ENCODE data around the gene LRRC28.
A peak's percentile ranks its signal among the peaks of the same experiment; 100 is the strongest.
"Not testable (repeated sequence)": the region's sequence is repeated elsewhere in the genome, so short reads cannot be mapped to it uniquely, and the experiment has no call there.

The LRRC28 gene

GRCh38 chr15:99250857-99251841 lies at the start of gene LRRC28:
Gene LRRC28 (plus strand): TSS chr15:99251481. CDS start chr15:99255958, 4,477 bp downstream.
- peak; percentile 98 for DNase-seq (ENCODE audit: low spot score)

GRCh38 chr15:99202176-99202552 lies 49.1 kb upstream of the LRRC28 start:
- no peak for DNase-seq (ENCODE audit: low spot score)

GRCh38 chr15:99207672-99208071 lies 43.6 kb upstream of the LRRC28 start:
- DNase-seq (ENCODE audit: low spot score) = no peak

GRCh38 chr15:99209326-99209725 lies 42.0 kb upstream of the LRRC28 start:
- no peak for DNase-seq (ENCODE audit: low spot score)

- DNase-seq (ENCODE audit: low spot score) = no peak
These were observed 40.9 kb upstream of the LRRC28 start for GRCh38 chr15:99210334-99210733.

GRCh38 chr15:99211926-99212325 lies 39.4 kb upstream of the LRRC28 start:
- no peak for DNase-seq (ENCODE audit: low spot score)

- no peak for DNase-seq (ENCODE audit: low spot score)
These were observed 38.9 kb upstream of the LRRC28 start for GRCh38 chr15:99212406-99212805.

GRCh38 chr15:99213187-99213811 lies 38.0 kb upstream of the LRRC28 start:
- DNase-seq (ENCODE audit: low spot score) = peak; percentile 36

- DNase-seq (ENCODE audit: low spot score) = no peak
These were observed 26.7 kb upstream of the LRRC28 start for GRCh38 chr15:99224372-99225214.

- DNase-seq (ENCODE audit: low spot score) = no peak
These were observed 24.5 kb upstream of the LRRC28 start for GRCh38 chr15:99226802-99227201.

GRCh38 chr15:99228120-99228770 lies 23.0 kb upstream of the LRRC28 start:
- DNase-seq (ENCODE audit: low spot score) = no peak

GRCh38 chr15:99230867-99231266 lies 20.4 kb upstream of the LRRC28 start:
- no peak for DNase-seq (ENCODE audit: low spot score)

GRCh38 chr15:99232740-99233139 lies 18.5 kb upstream of the LRRC28 start:
- DNase-seq (ENCODE audit: low spot score) = no peak

- not testable (repeated sequence) for DNase-seq (ENCODE audit: low spot score)
These were observed 17.1 kb upstream of the LRRC28 start for GRCh38 chr15:99234160-99234559.

- no peak for DNase-seq (ENCODE audit: low spot score)
These were observed 12.4 kb upstream of the LRRC28 start for GRCh38 chr15:99238849-99239248.

GRCh38 chr15:99239545-99240198 lies 11.6 kb upstream of the LRRC28 start:
- DNase-seq (ENCODE audit: low spot score) = no peak

GRCh38 chr15:99241752-99242151 lies 9.5 kb upstream of the LRRC28 start:
- no peak for DNase-seq (ENCODE audit: low spot score)

- DNase-seq (ENCODE audit: low spot score) = no peak
These were observed 7.0 kb upstream of the LRRC28 start for GRCh38 chr15:99244306-99244705.

- no peak for DNase-seq (ENCODE audit: low spot score)
These were observed 4.2 kb upstream of the LRRC28 start for GRCh38 chr15:99247062-99247461.

- no peak for DNase-seq (ENCODE audit: low spot score)
These were observed 3.1 kb upstream of the LRRC28 start for GRCh38 chr15:99248000-99248715.
